Endothelial cell of umbilical vein (primary cell): ENCODE measurements around the gene DUS2.

Source experiments
- FOS ChIP-seq: IDR thresholded peaks from 2 replicates; pipeline ENCODE4 v1.6.1; 2011; ENCODE audit warnings: mild to moderate bottlenecking, low read length, moderate library complexity, borderline replicate concordance; ENCODE audit not compliant: insufficient read depth
- POLR2A ChIP-seq: IDR thresholded peaks from 2 replicates; pipeline ENCODE4 v1.6.1; 2012; ENCODE audit warnings: low read depth, mild to moderate bottlenecking, control low read depth, low read length
- POLR2AphosphoS5 ChIP-seq: IDR thresholded peaks from 2 replicates; pipeline ENCODE4 v1.6.1; 2012; ENCODE audit warnings: low read depth, mild to moderate bottlenecking, control low read depth, low read length, moderate library complexity; ENCODE audit not compliant: insufficient read depth
- TF ChIP-seq, protein P1 (sequence below), 2 donors: IDR thresholded peaks; 1 replicate in 1 of 2; 2 replicates in 1 of 2; pipeline ENCODE4 v1.5.1; 2011; ENCODE audit warnings: low read length in 2 of 2, mild to moderate bottlenecking in 2 of 2, moderate library complexity in 2 of 2, control low read depth in 1 of 2, inconsistent platforms in 1 of 2, low read depth in 1 of 2; ENCODE audit not compliant: insufficient read depth in 1 of 2; ENCODE audit errors: extremely low read depth in 1 of 2

DNA sequence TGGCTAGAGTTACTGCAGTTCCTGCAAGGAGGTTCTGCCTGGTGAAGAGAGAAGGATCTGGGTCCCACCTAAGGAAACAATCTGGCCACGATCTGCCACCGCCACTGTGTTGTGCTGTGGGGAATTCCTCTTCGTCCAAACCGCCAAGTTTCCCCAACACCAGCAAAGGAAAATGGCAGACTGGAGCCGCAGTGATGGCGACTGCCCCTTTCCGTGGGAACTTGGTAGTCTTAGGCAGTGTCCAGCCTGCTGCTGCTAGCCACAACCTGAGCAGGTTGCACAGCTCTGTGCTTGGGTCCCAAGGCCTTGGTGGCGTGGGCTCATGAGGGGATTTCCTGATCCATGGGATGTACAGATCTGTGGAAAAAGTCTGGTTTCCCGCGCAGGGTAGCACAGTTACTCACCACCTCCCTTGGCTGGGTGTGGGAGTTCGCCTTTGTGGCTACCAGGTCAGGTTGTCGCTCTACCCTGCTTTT lies 90.7 kb downstream of the DUS2 start:
- TF ChIP-seq POLR2AphosphoS5 (no peak), POLR2A (no peak), FOS (no peak)
- TF ChIP-seq, protein P1, sequence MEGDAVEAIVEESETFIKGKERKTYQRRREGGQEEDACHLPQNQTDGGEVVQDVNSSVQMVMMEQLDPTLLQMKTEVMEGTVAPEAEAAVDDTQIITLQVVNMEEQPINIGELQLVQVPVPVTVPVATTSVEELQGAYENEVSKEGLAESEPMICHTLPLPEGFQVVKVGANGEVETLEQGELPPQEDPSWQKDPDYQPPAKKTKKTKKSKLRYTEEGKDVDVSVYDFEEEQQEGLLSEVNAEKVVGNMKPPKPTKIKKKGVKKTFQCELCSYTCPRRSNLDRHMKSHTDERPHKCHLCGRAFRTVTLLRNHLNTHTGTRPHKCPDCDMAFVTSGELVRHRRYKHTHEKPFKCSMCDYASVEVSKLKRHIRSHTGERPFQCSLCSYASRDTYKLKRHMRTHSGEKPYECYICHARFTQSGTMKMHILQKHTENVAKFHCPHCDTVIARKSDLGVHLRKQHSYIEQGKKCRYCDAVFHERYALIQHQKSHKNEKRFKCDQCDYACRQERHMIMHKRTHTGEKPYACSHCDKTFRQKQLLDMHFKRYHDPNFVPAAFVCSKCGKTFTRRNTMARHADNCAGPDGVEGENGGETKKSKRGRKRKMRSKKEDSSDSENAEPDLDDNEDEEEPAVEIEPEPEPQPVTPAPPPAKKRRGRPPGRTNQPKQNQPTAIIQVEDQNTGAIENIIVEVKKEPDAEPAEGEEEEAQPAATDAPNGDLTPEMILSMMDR (IDR thresholded peaks at IDR 0.05; ENCODE audit: extremely low read depth in 1 of 2, insufficient read depth in 1 of 2, low read depth in 1 of 2, low read length in 2 of 2) = no peak
